Ovary (tissue), 3 donors: Measurements from ENCODE around the gene SF3B5.

Experiments
- CTCF ChIP-seq, 3 donors: fragments of 450-650 bp in 2 of 3; fragments of 200-600 bp in 1 of 3; IDR thresholded peaks; one replicate each; pipeline versions ENCODE4 v1.5.1 to v1.8.0; 2016 to 2022; ENCODE audit warnings: antibody characterized with exemption in 3 of 3, mild to moderate bottlenecking in 1 of 3
- EP300 ChIP-seq: sonication (generic); formaldehyde crosslinking; IDR thresholded peaks from one replicate; pipeline ENCODE4 v1.6.1; 2017; ENCODE audit warnings: antibody characterized with exemption
- POLR2A ChIP-seq: fragments of 450-650 bp; IDR thresholded peaks from one replicate; pipeline ENCODE4 v1.6.1; 2017; ENCODE audit warnings: antibody characterized with exemption, mild to moderate bottlenecking, moderate library complexity
- donor health status: DM: no; HTN: no; CAD: no.

- no peak for TF ChIP-seq CTCF (IDR thresholded peaks at IDR 0.05)
- TF ChIP-seq POLR2A, result no peak
- no peak for TF ChIP-seq EP300
Observed at GRCh38 chr6:144062786-144063185, 32.6 kb downstream of the SF3B5 start.
